Upper lobe of left lung (tissue), 4 donors: ENCODE measurements around the gene ARHGAP45.

Source experiments
- CTCF ChIP-seq, 6 experiments: fragments of 450-650 bp in 4 of 6; fragments of 200-600 bp in 2 of 6; sonication (generic) in 2 of 6; IDR thresholded peaks; one replicate each; pipeline ENCODE4 v1.5.1; 2016 to 2019; ENCODE audit warnings: antibody characterized with exemption in 6 of 6
- POLR2A ChIP-seq, 4 donors: fragments of 450-650 bp; IDR thresholded peaks; one replicate each; pipeline ENCODE4 v1.5.1; 2016 to 2017; ENCODE audit warnings: antibody characterized with exemption in 4 of 4, mild to moderate bottlenecking in 2 of 4
- POLR2AphosphoS5 ChIP-seq, 2 donors: sonication (generic); formaldehyde crosslinking; IDR thresholded peaks; one replicate each; pipeline ENCODE4 v1.5.1; 2017; ENCODE audit warnings: antibody characterized with exemption in 2 of 2

- TF ChIP-seq CTCF (IDR thresholded peaks at IDR 0.05) (no peak), POLR2AphosphoS5 (IDR thresholded peaks at IDR 0.05) (no peak), POLR2A (IDR thresholded peaks at IDR 0.05) (no peak)
These were observed 5.5 kb downstream of the ARHGAP45 start for GRCh38 chr19:1072371-1073015.
